GM12878 (cell line): ENCODE results near the gene CROCC. TPM values are rescaled to one million over a fixed set of nuclear protein-coding genes. Genes with fewer than 3 reads are reported as not detected.

ENCODE experiments used
- DPF2 ChIP-seq: fragments of 450-650 bp; IDR thresholded peaks from 2 replicates; pipeline ENCODE4 v1.6.1; 2017; ENCODE audit warnings: mild to moderate bottlenecking
- FOS ChIP-seq: IDR thresholded peaks from 3 replicates; pipeline ENCODE4 v1.6.1; 2011; ENCODE audit warnings: borderline replicate concordance; ENCODE audit not compliant: insufficient read length; ENCODE audit errors: extremely low read depth
- KDM1A ChIP-seq: fragments of 200-600 bp; sonication (generic); IDR thresholded peaks from 2 replicates; pipeline ENCODE4 v1.6.1; 2016; ENCODE audit warnings: borderline replicate concordance
- NRF1 ChIP-seq: conservative IDR thresholded peaks from 2 replicates; pipeline ENCODE4 v1.6.1; 2011; ENCODE audit warnings: mild to moderate bottlenecking, low read depth, low read length, improper control_type of control experiment
- POLR2AphosphoS5 ChIP-seq: IDR thresholded peaks from 2 replicates; pipeline ENCODE4 v1.6.1; 2011; ENCODE audit warnings: mild to moderate bottlenecking, low read length, inconsistent platforms
- POU2F2 ChIP-seq: IDR thresholded peaks from 3 replicates; pipeline ENCODE4 v1.6.1; 2011; ENCODE audit warnings: low read depth, mild to moderate bottlenecking, low read length, borderline replicate concordance
- RAD51 ChIP-seq: fragments of 450-650 bp; IDR thresholded peaks from 2 replicates; pipeline ENCODE4 v1.6.1; 2016; ENCODE audit warnings: moderate library complexity, mild to moderate bottlenecking, inconsistent platforms
- RB1 ChIP-seq: fragments of 450-650 bp; formaldehyde crosslinking; IDR thresholded peaks from 2 replicates; pipeline ENCODE4 v1.6.1; 2017; ENCODE audit warnings: mild to moderate bottlenecking, borderline replicate concordance
- RCOR1 ChIP-seq: conservative IDR thresholded peaks from 2 replicates; pipeline ENCODE4 v1.6.1; 2012; ENCODE audit warnings: low read depth, low read length, improper control_type of control experiment
- RFX5 ChIP-seq: IDR thresholded peaks from 2 replicates; pipeline ENCODE4 v1.6.1; 2011; ENCODE audit warnings: low read depth, low read length, improper control_type of control experiment
- SMAD1 ChIP-seq: fragments of 450-650 bp; IDR thresholded peaks from 2 replicates; pipeline ENCODE4 v1.6.1; 2018; ENCODE audit warnings: mild to moderate bottlenecking, low read depth; ENCODE audit not compliant: partially characterized antibody
- SP1 ChIP-seq: IDR thresholded peaks from one replicate; pipeline ENCODE4 v1.6.1; 2011; ENCODE audit warnings: low read depth, low read length
- TCF3 ChIP-seq: IDR thresholded peaks from 2 replicates; pipeline ENCODE4 v1.6.1; 2012; ENCODE audit warnings: low read depth, mild to moderate bottlenecking, low read length, borderline replicate concordance; ENCODE audit not compliant: insufficient read depth
- TCF7 ChIP-seq: IDR thresholded peaks from 2 replicates; pipeline ENCODE4 v1.6.1; 2014; ENCODE audit warnings: antibody characterized with exemption, borderline replicate concordance
- YY1 ChIP-seq: IDR thresholded peaks from 2 replicates; pipeline ENCODE4 v1.6.1; 2011; ENCODE audit warnings: low read depth, mild to moderate bottlenecking, low read length
- ZNF384 ChIP-seq: IDR thresholded peaks from 2 replicates; pipeline ENCODE4 v1.6.1; 2012; ENCODE audit warnings: low read depth, mild to moderate bottlenecking, low read length, improper control_type of control experiment, borderline replicate concordance
- ZNF622 ChIP-seq: fragments of 450-650 bp; IDR thresholded peaks from 2 replicates; pipeline ENCODE4 v1.6.1; 2017; ENCODE audit warnings: mild to moderate bottlenecking, inconsistent platforms
- polyA plus RNA-seq, 11 experiments: library from polyadenylated mRNA; depleted of rRNA in 4 of 11; unstranded in 6 of 11; stranded (reverse) in 5 of 11; fragments of >200 nt; fragmentation: Nextera tagmentation in 4 of 11; fragmentation: Illumina TruSeq in 1 of 11; extraction: Ambion mirVana in 4 of 11; extraction: Trizol in 1 of 11; gene quantifications; 1 replicate in 1 of 11; 2 replicates in 10 of 11; pipeline versions ENCODE4 v1.2.1 to v1.2.3, GENCODE V29; 2011 to 2016; ENCODE audit warnings: inconsistent platforms in 2 of 11, missing spikeins in 2 of 11, low read depth in 1 of 11
- total RNA-seq, 4 experiments: library from RNA; depleted of rRNA in 3 of 4; stranded (reverse); fragments of >200 nt in 3 of 4; fragmentation: Illumina TruSeq in 1 of 4; extraction: Trizol in 1 of 4; gene quantifications; 2 replicates each; pipeline versions ENCODE4 v1.2.1 to v1.2.3, GENCODE V29; 2013 to 2021
- TF ChIP-seq, protein P1 (sequence below): fragments of 450-650 bp; IDR thresholded peaks from 2 replicates; pipeline ENCODE4 v1.6.1; 2018; ENCODE audit warnings: borderline replicate concordance, mild to moderate bottlenecking; ENCODE audit not compliant: partially characterized antibody
- TF ChIP-seq, protein P2 (sequence below): fragments of 450-650 bp; IDR thresholded peaks from 2 replicates; pipeline ENCODE4 v1.6.1; 2017; ENCODE audit warnings: low read depth, mild to moderate bottlenecking, moderate library complexity
- TF ChIP-seq, protein P3 (sequence below): fragments of 450-650 bp; IDR thresholded peaks from 2 replicates; pipeline ENCODE4 v1.6.1; 2017; ENCODE audit warnings: borderline replicate concordance
- TF ChIP-seq, protein P4 (sequence below): fragments of 450-650 bp; IDR thresholded peaks from 2 replicates; pipeline ENCODE4 v1.6.1; 2014; ENCODE audit warnings: mild to moderate bottlenecking
- TF ChIP-seq, protein P5 (sequence below): fragments of 450-650 bp; conservative IDR thresholded peaks from 2 replicates; pipeline ENCODE4 v1.6.1; 2017; ENCODE audit warnings: mild to moderate bottlenecking, moderate library complexity

CROCC gene
- total and polyA plus RNA-seq, 10 of the 15 experiments (the other 5 are each of a cell fraction or from before 2014, with no cell fraction given), result 0.04 to 5.5 (median 2.3) TPM

DNA sequence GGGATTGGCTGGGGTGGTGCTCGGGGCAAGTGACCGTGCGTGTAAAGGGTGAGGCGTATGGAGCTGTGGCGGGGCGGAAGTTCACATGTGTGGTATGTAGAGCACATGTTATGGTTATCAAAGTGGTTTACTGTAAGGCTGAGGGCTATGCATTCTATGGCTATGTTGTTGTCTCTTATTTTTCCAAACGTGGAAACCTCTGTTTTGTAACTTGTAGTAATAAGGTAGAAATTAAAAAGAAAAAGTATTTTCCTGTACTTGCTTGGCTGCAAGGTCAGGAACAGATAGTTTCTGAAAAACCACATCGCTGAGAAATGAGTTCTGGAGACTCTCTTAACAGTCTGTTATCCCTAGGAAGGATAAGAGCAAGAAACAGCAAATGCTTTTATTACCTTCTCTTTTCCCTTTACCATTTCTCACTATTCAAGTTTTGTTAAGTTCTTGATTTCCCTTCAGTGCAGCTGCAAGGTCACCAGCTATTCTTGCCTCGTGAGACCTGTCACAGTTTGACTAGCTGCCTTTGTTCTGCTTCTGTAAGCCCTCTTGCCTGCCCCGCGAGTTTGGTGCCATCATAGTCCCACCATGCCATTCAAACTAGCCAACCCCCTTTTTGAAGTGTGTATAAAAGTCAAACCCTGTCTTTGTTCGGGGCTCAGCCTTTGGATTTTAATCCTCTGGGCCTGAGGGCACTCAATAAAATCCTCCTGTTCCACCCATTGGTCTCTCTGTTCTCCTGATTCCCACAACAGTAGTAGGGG lies 16.4 kb upstream of the CROCC start (continued):
- TF ChIP-seq, protein P1, sequence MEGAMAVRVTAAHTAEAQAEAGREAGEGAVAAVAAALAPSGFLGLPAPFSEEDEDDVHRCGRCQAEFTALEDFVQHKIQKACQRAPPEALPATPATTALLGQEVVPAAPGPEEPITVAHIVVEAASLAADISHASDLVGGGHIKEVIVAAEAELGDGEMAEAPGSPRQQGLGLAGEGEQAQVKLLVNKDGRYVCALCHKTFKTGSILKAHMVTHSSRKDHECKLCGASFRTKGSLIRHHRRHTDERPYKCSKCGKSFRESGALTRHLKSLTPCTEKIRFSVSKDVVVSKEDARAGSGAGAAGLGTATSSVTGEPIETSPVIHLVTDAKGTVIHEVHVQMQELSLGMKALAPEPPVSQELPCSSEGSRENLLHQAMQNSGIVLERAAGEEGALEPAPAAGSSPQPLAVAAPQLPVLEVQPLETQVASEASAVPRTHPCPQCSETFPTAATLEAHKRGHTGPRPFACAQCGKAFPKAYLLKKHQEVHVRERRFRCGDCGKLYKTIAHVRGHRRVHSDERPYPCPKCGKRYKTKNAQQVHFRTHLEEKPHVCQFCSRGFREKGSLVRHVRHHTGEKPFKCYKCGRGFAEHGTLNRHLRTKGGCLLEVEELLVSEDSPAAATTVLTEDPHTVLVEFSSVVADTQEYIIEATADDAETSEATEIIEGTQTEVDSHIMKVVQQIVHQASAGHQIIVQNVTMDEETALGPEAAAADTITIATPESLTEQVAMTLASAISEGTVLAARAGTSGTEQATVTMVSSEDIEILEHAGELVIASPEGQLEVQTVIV, result no peak
- TF ChIP-seq RFX5 (no peak), KDM1A (no peak), POLR2AphosphoS5 (peak; percentile 100), ZNF622 (no peak), FOS (no peak), RB1 (no peak; the same call in 1 of the 2 replicates), DPF2 (0 out of 2 replicates have a peak, but pooled peaks have one; percentile 24), NRF1 (no peak), TCF3 (peak; percentile 94; the same call in 1 of the 2 replicates), POU2F2 (peak; percentile 99; the same call in 2 of the 3 replicates), SMAD1 (peak; percentile 99), SP1 (peak; percentile 81), RAD51 (peak; percentile 50), RCOR1 (peak; percentile 83; the same call in 1 of the 2 replicates), TCF7 (peak; percentile 60), YY1 (peak; percentile 77), ZNF384 (no peak)
- TF ChIP-seq, protein P2, sequence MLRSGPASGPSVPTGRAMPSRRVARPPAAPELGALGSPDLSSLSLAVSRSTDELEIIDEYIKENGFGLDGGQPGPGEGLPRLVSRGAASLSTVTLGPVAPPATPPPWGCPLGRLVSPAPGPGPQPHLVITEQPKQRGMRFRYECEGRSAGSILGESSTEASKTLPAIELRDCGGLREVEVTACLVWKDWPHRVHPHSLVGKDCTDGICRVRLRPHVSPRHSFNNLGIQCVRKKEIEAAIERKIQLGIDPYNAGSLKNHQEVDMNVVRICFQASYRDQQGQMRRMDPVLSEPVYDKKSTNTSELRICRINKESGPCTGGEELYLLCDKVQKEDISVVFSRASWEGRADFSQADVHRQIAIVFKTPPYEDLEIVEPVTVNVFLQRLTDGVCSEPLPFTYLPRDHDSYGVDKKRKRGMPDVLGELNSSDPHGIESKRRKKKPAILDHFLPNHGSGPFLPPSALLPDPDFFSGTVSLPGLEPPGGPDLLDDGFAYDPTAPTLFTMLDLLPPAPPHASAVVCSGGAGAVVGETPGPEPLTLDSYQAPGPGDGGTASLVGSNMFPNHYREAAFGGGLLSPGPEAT, result peak; percentile 34; the same call in 1 of the 2 replicates
- TF ChIP-seq, protein P3, sequence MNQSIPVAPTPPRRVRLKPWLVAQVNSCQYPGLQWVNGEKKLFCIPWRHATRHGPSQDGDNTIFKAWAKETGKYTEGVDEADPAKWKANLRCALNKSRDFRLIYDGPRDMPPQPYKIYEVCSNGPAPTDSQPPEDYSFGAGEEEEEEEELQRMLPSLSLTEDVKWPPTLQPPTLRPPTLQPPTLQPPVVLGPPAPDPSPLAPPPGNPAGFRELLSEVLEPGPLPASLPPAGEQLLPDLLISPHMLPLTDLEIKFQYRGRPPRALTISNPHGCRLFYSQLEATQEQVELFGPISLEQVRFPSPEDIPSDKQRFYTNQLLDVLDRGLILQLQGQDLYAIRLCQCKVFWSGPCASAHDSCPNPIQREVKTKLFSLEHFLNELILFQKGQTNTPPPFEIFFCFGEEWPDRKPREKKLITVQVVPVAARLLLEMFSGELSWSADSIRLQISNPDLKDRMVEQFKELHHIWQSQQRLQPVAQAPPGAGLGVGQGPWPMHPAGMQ, result no peak
- TF ChIP-seq, protein P4, sequence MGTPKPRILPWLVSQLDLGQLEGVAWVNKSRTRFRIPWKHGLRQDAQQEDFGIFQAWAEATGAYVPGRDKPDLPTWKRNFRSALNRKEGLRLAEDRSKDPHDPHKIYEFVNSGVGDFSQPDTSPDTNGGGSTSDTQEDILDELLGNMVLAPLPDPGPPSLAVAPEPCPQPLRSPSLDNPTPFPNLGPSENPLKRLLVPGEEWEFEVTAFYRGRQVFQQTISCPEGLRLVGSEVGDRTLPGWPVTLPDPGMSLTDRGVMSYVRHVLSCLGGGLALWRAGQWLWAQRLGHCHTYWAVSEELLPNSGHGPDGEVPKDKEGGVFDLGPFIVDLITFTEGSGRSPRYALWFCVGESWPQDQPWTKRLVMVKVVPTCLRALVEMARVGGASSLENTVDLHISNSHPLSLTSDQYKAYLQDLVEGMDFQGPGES, result no peak
- TF ChIP-seq, protein P5, sequence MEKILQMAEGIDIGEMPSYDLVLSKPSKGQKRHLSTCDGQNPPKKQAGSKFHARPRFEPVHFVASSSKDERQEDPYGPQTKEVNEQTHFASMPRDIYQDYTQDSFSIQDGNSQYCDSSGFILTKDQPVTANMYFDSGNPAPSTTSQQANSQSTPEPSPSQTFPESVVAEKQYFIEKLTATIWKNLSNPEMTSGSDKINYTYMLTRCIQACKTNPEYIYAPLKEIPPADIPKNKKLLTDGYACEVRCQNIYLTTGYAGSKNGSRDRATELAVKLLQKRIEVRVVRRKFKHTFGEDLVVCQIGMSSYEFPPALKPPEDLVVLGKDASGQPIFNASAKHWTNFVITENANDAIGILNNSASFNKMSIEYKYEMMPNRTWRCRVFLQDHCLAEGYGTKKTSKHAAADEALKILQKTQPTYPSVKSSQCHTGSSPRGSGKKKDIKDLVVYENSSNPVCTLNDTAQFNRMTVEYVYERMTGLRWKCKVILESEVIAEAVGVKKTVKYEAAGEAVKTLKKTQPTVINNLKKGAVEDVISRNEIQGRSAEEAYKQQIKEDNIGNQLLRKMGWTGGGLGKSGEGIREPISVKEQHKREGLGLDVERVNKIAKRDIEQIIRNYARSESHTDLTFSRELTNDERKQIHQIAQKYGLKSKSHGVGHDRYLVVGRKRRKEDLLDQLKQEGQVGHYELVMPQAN, result no peak
